GM12878 (cell line): ENCODE results near the gene EPHB1. TPM values are rescaled to one million over a fixed set of nuclear protein-coding genes. Genes with fewer than 3 reads are reported as not detected.

Experiments
- ATAC-seq: fragments of 200-7000 bp; cut with Tn5 transposase; 3 replicates; pipeline ENCODE4 v1.9.1; 2020; ENCODE audit warnings: mild to moderate bottlenecking, moderate library complexity
- BruUV-seq: library from RNA; stranded (reverse); fragments of 400-500 nt; replicated peaks from 2 replicates; lab custom pipeline; 2021; lab: Mats Ljungman, UMichigan
- CTCF ChIA-PET: fragments of 300-600 bp; sonication (Branson Sonifier 250); formaldehyde crosslinking; extraction: SDS; loops from one replicate; lab custom pipeline; 2021; ENCODE audit warnings: inconsistent platforms; lab: Yijun Ruan, JAX
- POLR2A ChIA-PET: fragments of 350-600 bp; formaldehyde crosslinking; extraction: SDS; loops from one replicate; lab custom pipeline; 2021; ENCODE audit warnings: inconsistent platforms; lab: Charles Lee
- RAD21 ChIA-PET: fragments of 300-600 bp; sonication (Branson Sonifier 250); formaldehyde crosslinking; loops from one replicate; lab custom pipeline; 2023; ENCODE audit warnings: antibody characterized with exemption; ENCODE audit not compliant: unreplicated experiment; lab: Charles Lee
- SMC1A ChIA-PET: fragments of 300-600 bp; sonication (Branson Sonifier 250); formaldehyde crosslinking; loops from one replicate; lab custom pipeline; 2023; ENCODE audit not compliant: unreplicated experiment, uncharacterized antibody; lab: Charles Lee
- DNase-seq: peaks from one replicate; pipeline ENCODE4 v3.0.0-alpha.2; 2011; ENCODE audit warnings: low read depth, low spot score
- FAIRE-seq: peaks from 3 replicates; lab custom pipeline; 2011; peaks lifted over from hg19 to GRCh38; lab: Jason Lieb, UNC
- H2AFZ ChIP-seq: 2 replicates; pipeline ENCODE4 v1.6.0; 2011; ENCODE audit warnings: low read depth, low read length, control low read depth; ENCODE audit not compliant: control insufficient read depth
- H3K27ac ChIP-seq: 2 replicates; pipeline ENCODE4 v1.5.1; 2011; ENCODE audit warnings: control low read depth; ENCODE audit not compliant: control insufficient read depth, insufficient read depth
- H3K27me3 ChIP-seq, 2 experiments: replicated peaks in 1 of 2; 2 replicates each; pipeline versions ENCODE4 v1.6.0 to v1.6.1; 2011; ENCODE audit warnings: low read length in 1 of 2; ENCODE audit not compliant: control insufficient read depth in 2 of 2, insufficient read depth in 2 of 2
- H3K36me3 ChIP-seq, 2 experiments: 2 replicates each; pipeline ENCODE4 v1.5.1; 2011; ENCODE audit warnings: low read length in 1 of 2; ENCODE audit not compliant: control insufficient read depth in 2 of 2, insufficient read depth in 2 of 2
- H3K4me1 ChIP-seq: 2 replicates; pipeline ENCODE4 v1.6.1; 2011; ENCODE audit warnings: mild to moderate bottlenecking, low read length, moderate library complexity, mixed read lengths; ENCODE audit not compliant: control insufficient read depth, insufficient read depth
- H3K4me2 ChIP-seq: 2 replicates; pipeline ENCODE4 v1.6.0; 2011; ENCODE audit warnings: control low read depth; ENCODE audit not compliant: control insufficient read depth, insufficient read depth
- H3K4me3 ChIP-seq: fragments of 200-600 bp; sonication (generic); 2 replicates; pipeline ENCODE4 v1.5.1; 2016
- H3K79me2 ChIP-seq: 2 replicates; pipeline ENCODE4 v1.6.0; 2011; ENCODE audit warnings: low read length; ENCODE audit not compliant: control insufficient read depth, insufficient read depth
- H3K9ac ChIP-seq: 2 replicates; pipeline ENCODE4 v1.8.0; 2011; ENCODE audit warnings: low read length, control low read depth, mixed read lengths; ENCODE audit not compliant: control insufficient read depth, insufficient read depth
- H3K9me3 ChIP-seq: replicated peaks from 3 replicates; pipeline ENCODE4 v1.5.1; 2011; ENCODE audit warnings: mild to moderate bottlenecking, low read length; ENCODE audit not compliant: control insufficient read depth, insufficient read depth
- H4K20me1 ChIP-seq: 2 replicates; pipeline ENCODE4 v1.6.0; 2011; ENCODE audit not compliant: control insufficient read depth, insufficient read depth
- CREB1 ChIP-seq: IDR thresholded peaks from 2 replicates; pipeline ENCODE4 v1.6.1; 2012; ENCODE audit warnings: low read depth, mild to moderate bottlenecking, inconsistent platforms
- ESRRA ChIP-seq: IDR thresholded peaks from 2 replicates; pipeline ENCODE4 v1.6.1; 2012; ENCODE audit warnings: mild to moderate bottlenecking, low read length, improper control_type of control experiment
- JUNB ChIP-seq: IDR thresholded peaks from 2 replicates; pipeline ENCODE4 v1.6.1; 2016; ENCODE audit warnings: antibody characterized with exemption, mild to moderate bottlenecking
- JUND ChIP-seq: IDR thresholded peaks from 2 replicates; pipeline ENCODE4 v1.6.1; 2012; ENCODE audit warnings: low read depth, mild to moderate bottlenecking, low read length, improper control_type of control experiment, moderate library complexity
- KAT2A ChIP-seq: conservative IDR thresholded peaks from 2 replicates; pipeline ENCODE4 v1.6.1; 2011; ENCODE audit warnings: low read depth, low read length; ENCODE audit not compliant: control insufficient read depth
- MYC ChIP-seq: IDR thresholded peaks from 2 replicates; pipeline ENCODE4 v1.6.1; 2011; ENCODE audit warnings: mild to moderate bottlenecking, low read length, moderate library complexity, inconsistent platforms; ENCODE audit not compliant: insufficient read depth, insufficient replicate concordance, insufficient read length, severe bottlenecking
- SRF ChIP-seq, 2 experiments: IDR thresholded peaks; 2 replicates each; pipeline ENCODE4 v1.6.1; 2011; ENCODE audit warnings: low read depth in 2 of 2, low read length in 2 of 2, mild to moderate bottlenecking in 1 of 2, moderate library complexity in 1 of 2
- ZBED1 ChIP-seq: IDR thresholded peaks from 2 replicates; pipeline ENCODE4 v1.6.1; 2016; ENCODE audit warnings: borderline replicate concordance
- WGBS: methylation state at CpG from one replicate; pipeline ENCODE4 v1.1.6; 2016; ENCODE audit warnings: low lambda C conversion rate; ENCODE audit not compliant: insufficient replicate concordance, insufficient coverage; ENCODE audit errors: missing lambda C conversion rate; 5-methylcytosine and 5-hydroxymethylcytosine counted together
- in situ Hi-C: fragments of 300-500 bp; cut with MboI; formaldehyde crosslinking; loops from 9 replicates; pipeline ENCODE4 v1.14.3; 2018; ENCODE audit warnings: mixed read lengths
- intact Hi-C: fragments of 100-400 bp; cut with micrococcal nuclease; formaldehyde crosslinking; loops from one replicate; pipeline ENCODE4 v1.14.2; 2022; ENCODE audit not compliant: unreplicated experiment
- polyA plus RNA-seq, 11 experiments: library from polyadenylated mRNA; depleted of rRNA in 4 of 11; unstranded in 6 of 11; stranded (reverse) in 5 of 11; fragments of >200 nt; fragmentation: Nextera tagmentation in 4 of 11; fragmentation: Illumina TruSeq in 1 of 11; extraction: Ambion mirVana in 4 of 11; extraction: Trizol in 1 of 11; gene quantifications; 1 replicate in 1 of 11; 2 replicates in 10 of 11; pipeline versions ENCODE4 v1.2.1 to v1.2.3, GENCODE V29; 2011 to 2016; ENCODE audit warnings: inconsistent platforms in 2 of 11, missing spikeins in 2 of 11, low read depth in 1 of 11
- total RNA-seq, 4 experiments: library from RNA; depleted of rRNA in 3 of 4; stranded (reverse); fragments of >200 nt in 3 of 4; fragmentation: Illumina TruSeq in 1 of 4; extraction: Trizol in 1 of 4; gene quantifications; 2 replicates each; pipeline versions ENCODE4 v1.2.1 to v1.2.3, GENCODE V29; 2013 to 2021
- TF ChIP-seq, protein P1 (sequence below): fragments of 450-650 bp; formaldehyde crosslinking; IDR thresholded peaks from 2 replicates; pipeline ENCODE4 v1.4.0; 2020; ENCODE audit warnings: mild to moderate bottlenecking, moderate library complexity
- TF ChIP-seq, protein P2 (sequence below): IDR thresholded peaks from 2 replicates; pipeline ENCODE4 v1.6.1; 2012; ENCODE audit warnings: mild to moderate bottlenecking, low read depth, low read length

Gene EPHB1
- total and polyA plus RNA-seq, 10 of the 15 experiments (the other 5 are each of a cell fraction or from before 2014, with no cell fraction given) = 0.33 to 23.8 (median 1.2) TPM

DNA sequence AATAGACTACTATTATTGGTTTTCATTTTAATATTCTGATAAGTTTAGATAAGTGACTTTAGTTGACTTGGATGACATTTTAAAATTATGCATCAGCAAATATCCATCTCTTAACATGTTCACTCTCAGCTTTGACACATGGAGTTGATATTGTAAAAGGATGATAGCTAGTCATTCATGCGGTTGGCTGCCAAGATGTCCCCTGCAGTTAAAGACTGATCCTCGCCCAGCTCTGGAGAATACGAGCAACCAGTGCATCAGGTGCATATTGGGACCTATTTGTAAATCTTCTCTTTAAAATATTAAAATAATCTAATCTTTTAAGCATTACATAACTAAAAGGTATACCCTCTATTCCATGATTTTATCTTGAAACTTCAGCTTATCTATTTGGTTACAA, 41.9 kb downstream of the EPHB1 start:
- no peak for ATAC-seq
- Histone ChIP-seq H3K36me3 (no peaks in the 10 kb centered on the region; a peak in 2 of 4 replicates), H4K20me1 (no peaks in the 10 kb centered on the region), H3K9ac (no peak overlapping the region), H3K4me1 (peaks cover 26% of the 10 kb centered on the region), H3K27me3 (no peaks in the 10 kb centered on the region), H2AFZ (no peak overlapping the region), H3K4me2 (no peak overlapping the region), H3K9me3 (peaks cover 2% of the 10 kb centered on the region; the same call in 1 of the 3 replicates), H3K4me3 (no peak overlapping the region), H3K79me2 (peaks cover 18% of the 10 kb centered on the region), H3K27ac (no peak overlapping the region)
- no TSS peak for BruUV-seq
- FAIRE-seq = no peak
- RAD21 ChIA-PET = interaction anchor here (1.0 to 1.3 kb wide), 3 partner anchors 16 to 42 kb away, joined by 4 to 5 read pairs (median 5); partner anchors contain the start of gene EPHB1
- DNase-seq = no peak
- TF ChIP-seq, protein P1, sequence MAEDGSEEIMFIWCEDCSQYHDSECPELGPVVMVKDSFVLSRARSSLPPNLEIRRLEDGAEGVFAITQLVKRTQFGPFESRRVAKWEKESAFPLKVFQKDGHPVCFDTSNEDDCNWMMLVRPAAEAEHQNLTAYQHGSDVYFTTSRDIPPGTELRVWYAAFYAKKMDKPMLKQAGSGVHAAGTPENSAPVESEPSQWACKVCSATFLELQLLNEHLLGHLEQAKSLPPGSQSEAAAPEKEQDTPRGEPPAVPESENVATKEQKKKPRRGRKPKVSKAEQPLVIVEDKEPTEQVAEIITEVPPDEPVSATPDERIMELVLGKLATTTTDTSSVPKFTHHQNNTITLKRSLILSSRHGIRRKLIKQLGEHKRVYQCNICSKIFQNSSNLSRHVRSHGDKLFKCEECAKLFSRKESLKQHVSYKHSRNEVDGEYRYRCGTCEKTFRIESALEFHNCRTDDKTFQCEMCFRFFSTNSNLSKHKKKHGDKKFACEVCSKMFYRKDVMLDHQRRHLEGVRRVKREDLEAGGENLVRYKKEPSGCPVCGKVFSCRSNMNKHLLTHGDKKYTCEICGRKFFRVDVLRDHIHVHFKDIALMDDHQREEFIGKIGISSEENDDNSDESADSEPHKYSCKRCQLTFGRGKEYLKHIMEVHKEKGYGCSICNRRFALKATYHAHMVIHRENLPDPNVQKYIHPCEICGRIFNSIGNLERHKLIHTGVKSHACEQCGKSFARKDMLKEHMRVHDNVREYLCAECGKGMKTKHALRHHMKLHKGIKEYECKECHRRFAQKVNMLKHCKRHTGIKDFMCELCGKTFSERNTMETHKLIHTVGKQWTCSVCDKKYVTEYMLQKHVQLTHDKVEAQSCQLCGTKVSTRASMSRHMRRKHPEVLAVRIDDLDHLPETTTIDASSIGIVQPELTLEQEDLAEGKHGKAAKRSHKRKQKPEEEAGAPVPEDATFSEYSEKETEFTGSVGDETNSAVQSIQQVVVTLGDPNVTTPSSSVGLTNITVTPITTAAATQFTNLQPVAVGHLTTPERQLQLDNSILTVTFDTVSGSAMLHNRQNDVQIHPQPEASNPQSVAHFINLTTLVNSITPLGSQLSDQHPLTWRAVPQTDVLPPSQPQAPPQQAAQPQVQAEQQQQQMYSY (CRISPR knock-in tag) = no peak
- TF ChIP-seq, protein P2, sequence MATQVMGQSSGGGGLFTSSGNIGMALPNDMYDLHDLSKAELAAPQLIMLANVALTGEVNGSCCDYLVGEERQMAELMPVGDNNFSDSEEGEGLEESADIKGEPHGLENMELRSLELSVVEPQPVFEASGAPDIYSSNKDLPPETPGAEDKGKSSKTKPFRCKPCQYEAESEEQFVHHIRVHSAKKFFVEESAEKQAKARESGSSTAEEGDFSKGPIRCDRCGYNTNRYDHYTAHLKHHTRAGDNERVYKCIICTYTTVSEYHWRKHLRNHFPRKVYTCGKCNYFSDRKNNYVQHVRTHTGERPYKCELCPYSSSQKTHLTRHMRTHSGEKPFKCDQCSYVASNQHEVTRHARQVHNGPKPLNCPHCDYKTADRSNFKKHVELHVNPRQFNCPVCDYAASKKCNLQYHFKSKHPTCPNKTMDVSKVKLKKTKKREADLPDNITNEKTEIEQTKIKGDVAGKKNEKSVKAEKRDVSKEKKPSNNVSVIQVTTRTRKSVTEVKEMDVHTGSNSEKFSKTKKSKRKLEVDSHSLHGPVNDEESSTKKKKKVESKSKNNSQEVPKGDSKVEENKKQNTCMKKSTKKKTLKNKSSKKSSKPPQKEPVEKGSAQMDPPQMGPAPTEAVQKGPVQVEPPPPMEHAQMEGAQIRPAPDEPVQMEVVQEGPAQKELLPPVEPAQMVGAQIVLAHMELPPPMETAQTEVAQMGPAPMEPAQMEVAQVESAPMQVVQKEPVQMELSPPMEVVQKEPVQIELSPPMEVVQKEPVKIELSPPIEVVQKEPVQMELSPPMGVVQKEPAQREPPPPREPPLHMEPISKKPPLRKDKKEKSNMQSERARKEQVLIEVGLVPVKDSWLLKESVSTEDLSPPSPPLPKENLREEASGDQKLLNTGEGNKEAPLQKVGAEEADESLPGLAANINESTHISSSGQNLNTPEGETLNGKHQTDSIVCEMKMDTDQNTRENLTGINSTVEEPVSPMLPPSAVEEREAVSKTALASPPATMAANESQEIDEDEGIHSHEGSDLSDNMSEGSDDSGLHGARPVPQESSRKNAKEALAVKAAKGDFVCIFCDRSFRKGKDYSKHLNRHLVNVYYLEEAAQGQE = no peak
- no peak for TF ChIP-seq CREB1
- no peak for TF ChIP-seq JUND
- no peak for TF ChIP-seq ESRRA
- no peak for TF ChIP-seq JUNB
- TF ChIP-seq SRF (IDR thresholded peaks at IDR 0.05; ENCODE audit: low read depth in 2 of 2, low read length in 2 of 2) = no peak
- TF ChIP-seq MYC = no peak
- TF ChIP-seq ZBED1 = no peak
- no peak for TF ChIP-seq KAT2A
- intact Hi-C loops (loop anchor here (5.0 kb wide), 1 partner anchor 40 kb away; the partner anchor contains the start of gene EPHB1), in situ Hi-C loops (no loop called here)
- CTCF ChIA-PET = interaction anchor here (0.7 to 4.1 kb wide), 4 partner anchors 13 to 41 kb away, joined by 3 to 22 read pairs (median 4); partner anchors contain the start of gene EPHB1
- 44% methylated on average over 3 of the region's 3 CpGs for WGBS
- SMC1A ChIA-PET = interaction anchor here (0.8 to 3.8 kb wide), 5 partner anchors 12 to 41 kb away, joined by 3 to 17 read pairs (median 5); no protein-coding TSS in a partner anchor
- POLR2A ChIA-PET = interaction anchor here (0.7 kb wide), 1 partner anchor 24 kb away, joined by 3 read pairs; no protein-coding TSS in a partner anchor
